GM18861 (cell line): Measurements from ENCODE around the gene CHAC1.

Source experiments
- ATAC-seq: cut with Tn5 transposase; IDR thresholded peaks from one replicate; pipeline ENCODE4 v1.9.1; 2021; ENCODE audit not compliant: unreplicated experiment

The CHAC1 gene

DNA sequence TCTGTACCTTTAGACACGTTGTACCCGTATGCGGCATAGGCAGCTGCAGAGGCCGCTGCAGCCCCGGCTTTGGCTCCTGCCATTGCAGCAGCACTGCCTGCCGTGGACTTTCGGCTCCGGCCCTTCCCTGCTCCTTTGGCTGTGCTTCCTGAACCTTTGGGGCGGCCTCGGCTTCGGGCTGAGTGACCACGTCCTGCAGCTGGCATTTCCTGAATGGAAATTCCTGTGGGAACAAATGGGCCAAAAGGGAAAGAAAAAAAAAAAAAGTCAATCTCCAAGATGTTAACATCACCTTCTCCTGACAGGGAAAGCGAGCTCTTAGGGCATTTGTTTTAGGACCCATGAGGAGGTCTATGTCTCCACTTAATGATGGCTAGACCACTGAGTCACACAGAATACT, 29.6 kb downstream of the CHAC1 start:
- no peak for ATAC-seq

DNA sequence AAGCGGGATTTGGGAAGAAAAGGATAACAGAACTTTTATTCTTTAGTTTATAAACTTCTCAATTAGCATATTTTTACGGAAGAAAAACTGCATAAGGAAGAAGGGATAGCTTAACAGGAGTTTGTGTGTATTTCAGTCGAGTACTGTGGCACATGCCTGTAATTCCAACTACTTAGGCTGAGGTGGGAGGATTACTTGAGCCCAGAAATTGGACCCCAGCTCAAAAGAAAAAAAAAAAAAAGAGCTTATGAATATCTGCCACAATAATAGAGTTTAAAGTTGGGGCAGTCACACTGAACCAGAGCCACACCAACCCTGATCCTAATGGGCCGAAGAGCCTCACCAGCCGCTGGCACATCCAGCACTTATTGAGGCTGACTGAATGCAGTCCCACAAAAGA, 31.1 kb downstream of the CHAC1 start:
- no peak for ATAC-seq

DNA sequence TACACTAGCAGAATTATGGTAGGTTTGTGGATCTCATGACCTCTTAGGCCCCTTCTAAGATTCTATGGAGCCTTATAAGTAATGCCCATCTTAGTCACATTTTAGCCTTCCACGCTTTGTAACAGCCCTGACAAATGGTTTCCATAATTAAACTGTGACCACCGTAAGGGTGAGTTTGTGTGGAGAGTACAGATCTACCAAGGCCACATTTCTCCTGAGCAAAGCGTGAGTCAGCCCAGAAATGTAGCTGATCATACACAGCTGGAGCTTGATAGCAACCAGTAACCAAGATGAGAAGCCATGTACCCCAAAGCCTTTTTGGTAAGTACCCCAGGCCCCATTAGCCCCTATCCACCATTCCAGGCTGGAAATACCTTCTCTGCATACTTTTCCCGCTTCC, 31.7 kb downstream of the CHAC1 start:
- no peak for ATAC-seq

- no peak for ATAC-seq
Measured at GRCh38 chr15:40985541-40986330, 32.5 kb downstream of the CHAC1 start.

DNA sequence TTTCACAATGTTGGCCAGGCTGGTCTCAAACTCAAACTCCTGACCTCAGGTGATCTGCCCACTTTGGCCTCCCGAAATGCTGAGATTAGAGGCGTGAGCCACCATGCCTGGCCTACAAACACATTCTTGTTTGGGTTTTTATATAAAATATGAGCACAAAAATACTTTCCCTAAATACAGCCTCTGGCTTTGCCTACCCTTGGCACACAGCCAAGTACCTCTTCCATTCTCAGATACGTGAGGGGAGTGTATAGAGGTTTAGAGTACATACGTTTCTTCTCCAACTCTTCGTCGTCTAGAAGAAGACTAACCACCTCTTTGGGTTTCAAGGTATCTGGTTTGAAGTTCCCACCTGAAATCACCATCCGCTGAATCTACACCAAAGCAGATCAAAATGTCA, 33.5 kb downstream of the CHAC1 start:
- ATAC-seq: no peak

GRCh38 chr15:40988156-40988555, 34.9 kb downstream of the CHAC1 start:
- no peak for ATAC-seq

- ATAC-seq: no peak
Measured at GRCh38 chr15:40990080-40990479, 36.8 kb downstream of the CHAC1 start.

- no peak for ATAC-seq
Measured at GRCh38 chr15:40990789-40991188, 37.5 kb downstream of the CHAC1 start.

DNA sequence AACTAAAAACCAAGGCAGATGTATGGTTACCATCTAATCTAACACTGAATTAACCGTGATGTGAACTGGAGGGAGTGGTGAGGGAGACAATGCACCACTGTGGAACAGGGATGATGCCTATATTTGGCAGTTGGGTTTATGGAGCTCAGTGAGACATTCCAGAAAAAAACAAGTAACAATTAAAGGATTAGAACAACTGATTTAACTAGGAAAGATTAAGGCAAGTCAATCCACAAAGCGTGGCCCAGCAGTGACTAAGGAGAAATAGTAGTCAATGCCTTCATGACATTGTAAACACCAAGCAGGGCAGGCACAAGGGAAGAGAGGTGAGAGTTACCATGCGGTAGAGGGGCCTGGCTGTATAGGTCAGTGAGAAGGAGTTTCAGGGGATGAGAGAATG, 38.1 kb downstream of the CHAC1 start:
- ATAC-seq: no peak

DNA sequence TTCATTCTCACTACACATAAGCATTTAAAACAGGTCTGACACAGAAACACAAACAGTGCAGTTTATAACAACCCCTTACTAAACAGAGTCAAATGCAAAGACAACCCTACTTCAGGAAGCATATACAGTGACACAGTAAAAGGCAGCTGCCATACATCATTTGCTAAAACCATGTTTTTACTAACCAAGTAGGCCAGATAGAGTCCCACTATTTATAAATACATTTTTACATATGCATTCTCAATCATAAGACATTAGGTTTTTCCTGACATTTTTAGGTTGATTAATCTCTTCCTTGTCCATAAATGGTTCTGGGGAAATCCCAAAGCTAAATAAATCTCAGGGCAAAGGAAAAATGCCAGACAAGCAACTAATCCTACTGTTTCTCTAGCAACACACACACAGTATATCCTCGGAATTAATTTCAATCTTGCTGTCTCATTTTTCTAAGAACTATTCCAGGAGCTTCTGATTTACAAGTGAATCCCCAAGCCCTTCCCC, 39.0 kb downstream of the CHAC1 start:
- ATAC-seq: no peak

DNA sequence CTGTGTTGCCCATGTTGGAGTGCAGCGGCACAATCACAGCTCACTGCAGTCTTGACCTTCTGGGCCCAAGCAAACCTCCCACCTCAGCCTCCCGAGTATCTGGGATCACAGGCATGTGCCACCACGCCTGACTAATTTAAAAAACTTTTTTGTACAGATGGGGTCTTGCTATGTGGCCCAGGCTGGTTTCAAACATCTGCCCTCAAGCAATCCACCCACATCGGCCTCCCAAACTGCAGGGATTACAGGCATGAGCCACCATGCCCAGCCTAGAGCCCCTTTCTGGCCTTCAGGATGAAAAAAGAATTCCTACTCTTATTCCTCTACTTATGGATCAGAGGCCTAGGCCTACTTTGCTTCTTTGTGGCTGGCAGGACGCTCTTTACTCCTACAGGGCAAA, 39.6 kb downstream of the CHAC1 start:
- ATAC-seq: no peak

DNA sequence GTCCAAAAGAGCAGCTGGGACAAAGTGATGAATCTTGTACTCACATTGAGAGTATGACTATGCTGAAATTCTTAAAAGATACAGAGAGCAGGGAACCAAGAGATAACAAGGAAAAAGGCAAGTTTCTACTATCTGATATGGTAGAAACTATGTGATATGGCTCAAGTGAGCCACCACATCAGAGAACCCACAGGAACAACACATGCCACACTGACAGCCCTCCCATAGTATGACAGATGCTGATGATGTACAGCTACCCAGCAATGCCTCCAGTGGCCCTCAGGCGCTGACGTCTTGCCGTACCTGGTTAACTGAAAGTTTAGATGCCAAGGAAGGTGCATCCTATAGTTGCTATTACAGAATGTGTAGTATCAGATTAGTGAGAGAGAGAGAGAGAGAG, 42.4 kb downstream of the CHAC1 start:
- ATAC-seq: no peak

DNA sequence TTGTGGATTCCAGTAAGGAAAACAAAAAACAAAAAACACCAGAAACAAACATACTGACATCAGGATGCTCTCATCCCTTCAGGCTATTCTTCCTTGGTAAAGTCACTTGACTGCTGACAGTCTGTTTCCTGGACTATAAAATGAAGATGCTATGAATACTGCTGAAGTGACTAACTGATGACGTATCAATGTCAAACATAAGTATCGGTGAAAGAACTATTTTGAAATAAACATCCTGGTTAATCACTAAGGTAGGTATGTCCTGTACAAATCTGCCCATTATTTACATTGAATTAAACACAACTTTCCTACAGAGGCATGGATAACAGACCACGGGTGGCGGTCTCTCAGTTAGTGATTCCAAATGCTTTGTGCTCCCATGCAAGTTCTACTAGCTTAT, 45.9 kb downstream of the CHAC1 start:
- ATAC-seq: no peak

DNA sequence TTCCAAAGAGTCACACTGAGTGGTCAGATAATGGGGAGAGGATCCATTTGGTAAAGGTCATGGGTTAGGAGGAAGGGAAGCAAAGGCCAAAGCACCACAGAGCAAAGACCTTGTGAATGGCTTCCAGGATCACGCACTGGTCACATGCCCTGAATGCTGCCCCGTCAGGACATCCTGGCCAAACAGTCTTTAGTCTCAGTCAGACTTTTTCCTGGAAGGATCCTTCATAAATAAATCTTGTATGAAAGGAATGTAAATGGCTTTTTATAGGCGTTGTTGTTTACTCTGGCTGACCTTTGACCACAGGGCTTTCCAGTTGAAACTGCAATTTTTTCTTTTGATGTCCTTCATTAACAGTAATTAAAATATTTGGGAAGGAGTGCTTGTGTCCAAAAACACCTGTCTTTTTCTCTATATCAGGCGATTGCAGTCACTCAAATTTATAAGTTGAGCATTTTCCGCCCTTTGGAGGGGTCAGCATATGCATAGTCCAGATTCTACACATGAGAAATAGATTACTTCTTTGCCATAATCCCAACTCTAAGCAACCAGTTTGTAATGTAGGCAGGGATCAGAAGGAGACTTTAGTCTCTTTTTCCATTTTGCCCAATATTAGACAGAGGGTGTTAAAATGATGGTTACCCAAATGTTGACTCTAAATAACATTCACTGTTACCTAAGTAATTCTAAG, 48.4 kb downstream of the CHAC1 start:
- ATAC-seq: no peak

DNA sequence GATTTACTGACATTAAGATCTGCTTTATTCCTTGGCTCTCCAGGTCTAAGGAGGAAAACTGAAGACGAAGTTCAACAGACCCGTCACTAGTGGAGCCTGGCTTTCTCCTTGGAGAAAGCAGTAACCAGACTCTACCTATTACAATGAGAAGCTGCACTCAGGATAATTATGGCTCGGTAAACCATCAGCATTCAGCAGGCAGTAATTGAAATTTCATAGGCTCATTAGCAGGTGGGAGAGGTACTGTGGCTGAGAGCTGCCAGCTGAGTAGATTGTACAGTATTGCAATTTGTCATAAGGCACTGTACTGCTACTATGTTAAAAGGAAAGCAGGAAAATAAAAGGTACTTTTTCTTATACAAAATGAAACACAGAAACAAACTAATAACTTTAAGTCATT, 51.2 kb downstream of the CHAC1 start:
- ATAC-seq: no peak
